GM19455 (cell line): Measurements from ENCODE around the gene ATL2.
"Not testable (repeated sequence)": the region's sequence is repeated elsewhere in the genome, so short reads cannot be mapped to it uniquely, and the experiment has no call there.

Source experiments
- ATAC-seq: cut with Tn5 transposase; IDR thresholded peaks from one replicate; pipeline ENCODE4 v1.9.1; 2021; ENCODE audit not compliant: unreplicated experiment

The ATL2 gene

GRCh38 chr2:38336621-38337020 is 40.5 kb downstream of the ATL2 start:
- no peak for ATAC-seq

- no peak for ATAC-seq
These were observed 46.3 kb downstream of the ATL2 start for GRCh38 chr2:38330754-38331153.

GRCh38 chr2:38327580-38327979 is 49.5 kb downstream of the ATL2 start:
- ATAC-seq: no peak

- no peak for ATAC-seq
These were observed 53.5 kb downstream of the ATL2 start for GRCh38 chr2:38323623-38324022.

- ATAC-seq: no peak
These were observed 54.7 kb downstream of the ATL2 start for GRCh38 chr2:38322224-38322914.

- ATAC-seq: not testable (repeated sequence)
These were observed 57.8 kb downstream of the ATL2 start for GRCh38 chr2:38319240-38319639.

GRCh38 chr2:38317725-38318124 is 59.3 kb downstream of the ATL2 start:
- ATAC-seq: no peak

GRCh38 chr2:38315707-38316333 is 61.3 kb downstream of the ATL2 start:
- no peak for ATAC-seq

GRCh38 chr2:38308821-38309220 is 68.3 kb downstream of the ATL2 start:
- ATAC-seq: no peak

- ATAC-seq: no peak
These were observed 74.9 kb downstream of the ATL2 start for GRCh38 chr2:38301969-38302702.

GRCh38 chr2:38301340-38301968 is 75.6 kb downstream of the ATL2 start:
- no peak for ATAC-seq

GRCh38 chr2:38298539-38298938 is 78.5 kb downstream of the ATL2 start:
- no peak for ATAC-seq

- ATAC-seq: no peak
These were observed 80.8 kb downstream of the ATL2 start for GRCh38 chr2:38296197-38296780.

GRCh38 chr2:38294597-38294996 is 82.5 kb downstream of the ATL2 start:
- ATAC-seq: no peak

- no peak for ATAC-seq
These were observed 83.8 kb downstream of the ATL2 start for GRCh38 chr2:38293152-38293865.

- ATAC-seq: no peak
These were observed 86.7 kb downstream of the ATL2 start for GRCh38 chr2:38290332-38290731.

- ATAC-seq: no peak
These were observed 92.1 kb downstream of the ATL2 start for GRCh38 chr2:38284971-38285370.

GRCh38 chr2:38281095-38281742 is 95.9 kb downstream of the ATL2 start:
- no peak for ATAC-seq

- ATAC-seq: no peak
These were observed 97.9 kb downstream of the ATL2 start for GRCh38 chr2:38279201-38279600.

- not testable (repeated sequence) for ATAC-seq
These were observed 99.0 kb downstream of the ATL2 start for GRCh38 chr2:38278117-38278438.
